SK-N-SH (cell line): ENCODE results near the gene MEAK7.

Experiments
- GABPA ChIP-seq: IDR thresholded peaks from 2 replicates; pipeline ENCODE4 v1.4.0; 2012; ENCODE audit warnings: low read depth, mild to moderate bottlenecking
- NRF1 ChIP-seq: IDR thresholded peaks from 2 replicates; pipeline ENCODE4 v1.6.1; 2012; ENCODE audit warnings: low read depth, mild to moderate bottlenecking, low read length
- TF ChIP-seq, protein P1 (sequence below): IDR thresholded peaks from 2 replicates; pipeline ENCODE4 v1.4.0; 2012; ENCODE audit warnings: low read depth
- TF ChIP-seq, protein P2 (sequence below): fragments of 200-600 bp; sonication (generic); IDR thresholded peaks from 2 replicates; pipeline ENCODE4 v1.6.1; 2017; ENCODE audit warnings: antibody characterized with exemption, mild to moderate bottlenecking, moderate library complexity

DNA sequence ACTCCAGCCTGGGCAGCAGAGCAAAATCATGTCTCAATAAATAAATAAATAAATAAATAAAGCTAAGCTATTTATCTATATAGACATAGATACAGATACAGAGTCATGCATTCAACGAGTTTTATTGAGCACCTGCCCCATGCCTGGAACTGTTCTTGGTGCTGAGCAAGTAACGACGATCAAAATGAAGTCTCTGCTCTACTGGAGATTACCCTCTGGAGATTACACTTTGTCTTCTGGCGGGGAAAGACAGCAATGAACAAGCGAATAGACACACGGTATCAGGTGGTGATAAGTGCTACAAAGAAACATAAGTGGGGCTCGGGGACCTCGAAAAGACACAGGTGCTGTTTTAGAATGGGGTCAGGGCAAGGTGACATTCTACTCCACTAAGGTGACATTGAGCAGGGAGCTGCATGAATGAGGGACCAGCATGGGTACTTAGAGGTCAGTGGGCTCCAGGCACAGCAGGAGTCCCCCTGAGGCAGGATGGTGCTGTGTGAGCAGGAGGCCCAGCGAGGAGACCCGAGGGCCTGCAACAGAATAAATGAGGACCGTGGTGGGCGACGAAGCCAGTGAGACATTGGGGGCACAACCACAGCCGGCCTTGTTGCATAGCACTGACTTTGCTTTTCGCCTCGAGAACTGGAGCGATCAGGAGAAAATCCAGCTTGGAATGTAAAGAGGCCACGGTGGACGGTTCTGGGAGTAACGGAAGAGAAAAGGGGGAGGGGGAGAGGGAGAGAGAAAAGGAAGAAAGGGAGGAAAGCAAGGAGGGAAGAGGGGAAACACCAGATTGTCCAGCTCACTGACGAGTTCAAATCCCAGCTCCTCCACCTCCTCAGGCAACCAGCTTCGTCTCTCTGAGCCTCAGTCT is 42.4 kb upstream of the MEAK7 start:
- TF ChIP-seq GABPA (no peak), NRF1 (no peak)
- TF ChIP-seq, protein P1, sequence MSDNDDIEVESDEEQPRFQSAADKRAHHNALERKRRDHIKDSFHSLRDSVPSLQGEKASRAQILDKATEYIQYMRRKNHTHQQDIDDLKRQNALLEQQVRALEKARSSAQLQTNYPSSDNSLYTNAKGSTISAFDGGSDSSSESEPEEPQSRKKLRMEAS: no peak
- TF ChIP-seq, protein P2, sequence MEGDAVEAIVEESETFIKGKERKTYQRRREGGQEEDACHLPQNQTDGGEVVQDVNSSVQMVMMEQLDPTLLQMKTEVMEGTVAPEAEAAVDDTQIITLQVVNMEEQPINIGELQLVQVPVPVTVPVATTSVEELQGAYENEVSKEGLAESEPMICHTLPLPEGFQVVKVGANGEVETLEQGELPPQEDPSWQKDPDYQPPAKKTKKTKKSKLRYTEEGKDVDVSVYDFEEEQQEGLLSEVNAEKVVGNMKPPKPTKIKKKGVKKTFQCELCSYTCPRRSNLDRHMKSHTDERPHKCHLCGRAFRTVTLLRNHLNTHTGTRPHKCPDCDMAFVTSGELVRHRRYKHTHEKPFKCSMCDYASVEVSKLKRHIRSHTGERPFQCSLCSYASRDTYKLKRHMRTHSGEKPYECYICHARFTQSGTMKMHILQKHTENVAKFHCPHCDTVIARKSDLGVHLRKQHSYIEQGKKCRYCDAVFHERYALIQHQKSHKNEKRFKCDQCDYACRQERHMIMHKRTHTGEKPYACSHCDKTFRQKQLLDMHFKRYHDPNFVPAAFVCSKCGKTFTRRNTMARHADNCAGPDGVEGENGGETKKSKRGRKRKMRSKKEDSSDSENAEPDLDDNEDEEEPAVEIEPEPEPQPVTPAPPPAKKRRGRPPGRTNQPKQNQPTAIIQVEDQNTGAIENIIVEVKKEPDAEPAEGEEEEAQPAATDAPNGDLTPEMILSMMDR: no peak
